Gastrocnemius medialis (tissue), 4 donors: ENCODE data around the gene MLST8.
A peak's percentile ranks its signal among the peaks of the same experiment; 100 is the strongest.

Experiments
- POLR2A ChIP-seq, 2 donors: fragments of 450-650 bp; IDR thresholded peaks; one replicate each; pipeline ENCODE4 v1.6.1; 2017; ENCODE audit warnings: antibody characterized with exemption in 2 of 2, mild to moderate bottlenecking in 2 of 2, moderate library complexity in 2 of 2
- TF ChIP-seq, protein P1 (sequence below), 5 experiments: fragments of 450-650 bp in 3 of 5; fragments of 200-600 bp in 2 of 5; sonication (generic) in 2 of 5; IDR thresholded peaks in 4 of 5; conservative IDR thresholded peaks in 1 of 5; 1 replicate in 4 of 5; 2 replicates in 1 of 5; pipeline ENCODE4 v1.5.1; 2016 to 2019; ENCODE audit warnings: antibody characterized with exemption in 5 of 5, mild to moderate bottlenecking in 3 of 5, moderate library complexity in 3 of 5

DNA sequence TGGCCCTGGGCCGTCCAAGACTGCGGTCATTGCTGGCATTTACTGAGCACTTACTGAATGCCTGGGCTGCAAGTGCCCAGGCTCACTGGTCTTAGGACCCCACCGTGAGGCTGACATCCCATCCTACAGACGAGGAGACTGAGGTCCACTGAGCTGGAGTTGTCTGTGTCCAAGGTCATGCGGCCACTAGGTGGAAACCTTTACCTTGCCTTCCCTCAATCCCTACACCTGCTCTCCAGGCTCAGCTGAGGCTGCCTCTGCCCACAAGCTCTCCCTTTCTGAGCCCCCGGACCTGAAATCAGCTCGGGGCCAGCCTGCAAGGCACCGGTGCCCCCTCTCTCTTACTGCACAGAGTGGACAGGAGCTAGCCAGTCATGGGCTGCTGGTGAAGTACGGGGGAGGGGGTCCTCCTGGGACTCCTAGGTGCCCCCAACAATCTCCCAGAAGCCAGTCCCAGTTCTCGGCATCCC, 10.4 kb upstream of the MLST8 start:
- TF ChIP-seq, protein P1, sequence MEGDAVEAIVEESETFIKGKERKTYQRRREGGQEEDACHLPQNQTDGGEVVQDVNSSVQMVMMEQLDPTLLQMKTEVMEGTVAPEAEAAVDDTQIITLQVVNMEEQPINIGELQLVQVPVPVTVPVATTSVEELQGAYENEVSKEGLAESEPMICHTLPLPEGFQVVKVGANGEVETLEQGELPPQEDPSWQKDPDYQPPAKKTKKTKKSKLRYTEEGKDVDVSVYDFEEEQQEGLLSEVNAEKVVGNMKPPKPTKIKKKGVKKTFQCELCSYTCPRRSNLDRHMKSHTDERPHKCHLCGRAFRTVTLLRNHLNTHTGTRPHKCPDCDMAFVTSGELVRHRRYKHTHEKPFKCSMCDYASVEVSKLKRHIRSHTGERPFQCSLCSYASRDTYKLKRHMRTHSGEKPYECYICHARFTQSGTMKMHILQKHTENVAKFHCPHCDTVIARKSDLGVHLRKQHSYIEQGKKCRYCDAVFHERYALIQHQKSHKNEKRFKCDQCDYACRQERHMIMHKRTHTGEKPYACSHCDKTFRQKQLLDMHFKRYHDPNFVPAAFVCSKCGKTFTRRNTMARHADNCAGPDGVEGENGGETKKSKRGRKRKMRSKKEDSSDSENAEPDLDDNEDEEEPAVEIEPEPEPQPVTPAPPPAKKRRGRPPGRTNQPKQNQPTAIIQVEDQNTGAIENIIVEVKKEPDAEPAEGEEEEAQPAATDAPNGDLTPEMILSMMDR (IDR thresholded peaks at IDR 0.05 in 4 of 5, conservative IDR thresholded peaks at IDR 0.05 in 1 of 5), result peak in 4 of 5 experiments; percentile 51 to 66 (median 58)
- TF ChIP-seq POLR2A (IDR thresholded peaks at IDR 0.05), result no peak
